Panc1 (cell line): ENCODE measurements around the gene MAP2K1. TPM values are rescaled to one million over a fixed set of nuclear protein-coding genes. Genes with fewer than 3 reads are reported as not detected.

Experiments
- ATAC-seq: fragments of 200-7000 bp; cut with Tn5 transposase; 2 replicates; pipeline ENCODE4 v1.9.1; 2020; ENCODE audit warnings: mild to moderate bottlenecking, moderate library complexity
- BruUV-seq: library from RNA; stranded (reverse); fragments of 400-500 nt; replicated peaks from 2 replicates; lab custom pipeline; 2021; lab: Mats Ljungman, UMichigan
- CTCF ChIA-PET: fragments of 300-600 bp; sonication (Branson Sonifier 250); formaldehyde crosslinking; loops from one replicate; lab custom pipeline; 2022; ENCODE audit warnings: antibody characterized with exemption; lab: Charles Lee
- POLR2A ChIA-PET: fragments of 300-600 bp; sonication (Branson Sonifier 250); formaldehyde crosslinking; loops from one replicate; lab custom pipeline; 2022; ENCODE audit warnings: antibody characterized with exemption; lab: Charles Lee
- DNase-seq: peaks from one replicate; pipeline ENCODE4 v3.0.0-alpha.2; 2010; ENCODE audit warnings: low read depth, low spot score
- H3K27ac ChIP-seq: 2 replicates; pipeline ENCODE4 v1.5.1; 2011; ENCODE audit warnings: mild to moderate bottlenecking, low read length, inconsistent platforms
- H3K27me3 ChIP-seq: fragments of 200-500 bp; sonication (Bioruptor generic); 2 replicates; pipeline ENCODE4 v1.6.0; 2014; ENCODE audit warnings: low read length, inconsistent platforms; ENCODE audit not compliant: control insufficient read depth, insufficient read depth
- H3K36me3 ChIP-seq: fragments of 200-500 bp; sonication (Bioruptor generic); 2 replicates; pipeline ENCODE4 v1.5.1; 2014; ENCODE audit warnings: inconsistent platforms, mild to moderate bottlenecking, low read length, moderate library complexity; ENCODE audit not compliant: control insufficient read depth, insufficient read depth
- H3K4me1 ChIP-seq: 2 replicates; pipeline ENCODE4 v1.5.1; 2011; ENCODE audit warnings: inconsistent platforms, mild to moderate bottlenecking, low read length, moderate library complexity; ENCODE audit not compliant: control insufficient read depth, insufficient read depth
- H3K4me3 ChIP-seq, 2 experiments: 2 replicates each; pipeline ENCODE4 v1.5.1; 2011 to 2012; ENCODE audit warnings: low read depth in 2 of 2, low read length in 2 of 2, mild to moderate bottlenecking in 2 of 2, inconsistent platforms in 1 of 2, moderate library complexity in 1 of 2
- H3K9me3 ChIP-seq: fragments of 200-500 bp; sonication (Bioruptor generic); 2 replicates; pipeline ENCODE4 v1.5.1; 2014; ENCODE audit warnings: low read depth, mild to moderate bottlenecking, inconsistent platforms, low read length, moderate library complexity; ENCODE audit not compliant: control insufficient read depth, insufficient read depth
- CTCF ChIP-seq: fragments of 450-650 bp; IDR thresholded peaks from 2 replicates; pipeline ENCODE4 v1.5.1; 2017; ENCODE audit warnings: mild to moderate bottlenecking
- POLR2AphosphoS5 ChIP-seq: IDR thresholded peaks from 2 replicates; pipeline ENCODE4 v1.6.1; 2012; ENCODE audit warnings: mild to moderate bottlenecking, low read depth, low read length, moderate library complexity
- REST ChIP-seq, 2 experiments: IDR thresholded peaks; 2 replicates each; pipeline ENCODE4 v1.6.1; 2011 to 2012; ENCODE audit warnings: low read depth in 2 of 2, control low read depth in 1 of 2, low read length in 1 of 2, mild to moderate bottlenecking in 1 of 2, moderate library complexity in 1 of 2; ENCODE audit not compliant: insufficient read depth in 1 of 2
- SIN3A ChIP-seq: IDR thresholded peaks from 2 replicates; pipeline ENCODE4 v1.6.1; 2012; ENCODE audit warnings: low read depth, mild to moderate bottlenecking, low read length, moderate library complexity, borderline replicate concordance; ENCODE audit not compliant: insufficient read depth
- TCF7L2 ChIP-seq: IDR thresholded peaks from 2 replicates; pipeline ENCODE4 v1.6.1; 2011; ENCODE audit warnings: mild to moderate bottlenecking, low read depth, low read length, inconsistent platforms
- in situ Hi-C: cut with HindIII; loops from 2 replicates; pipeline ENCODE4 v1.10.0; 2016; ENCODE audit warnings: low sequenced_read_pairs, low pct_unique_long_range_greater_than_20kb
- intact Hi-C: fragments of 100-400 bp; cut with micrococcal nuclease; formaldehyde crosslinking; loops from one replicate; pipeline ENCODE4 v1.10.0; 2022; ENCODE audit not compliant: unreplicated experiment
- total RNA-seq: library from RNA; stranded (reverse); gene quantifications from one replicate; pipeline ENCODE4 v1.2.1, GENCODE V29; 2021; ENCODE audit not compliant: unreplicated experiment

Gene MAP2K1
- total RNA-seq, 1 experiment from 2014 or later = 67.9 TPM

- DNase-seq = no peak
- H3K27me3 ChIP-seq = no peaks in the 10 kb centered on the region
- POLR2A ChIA-PET = no interaction called here
- ATAC-seq = no peak
- TF ChIP-seq REST (IDR thresholded peaks at IDR 0.05; ENCODE audit: insufficient read depth in 1 of 2, low read depth in 2 of 2, low read length in 1 of 2) = no peak
- no peak for TF ChIP-seq CTCF
- TF ChIP-seq TCF7L2 = no peak
- TF ChIP-seq SIN3A = no peak
- no peak for TF ChIP-seq POLR2AphosphoS5
- in situ Hi-C loops = no loop called here
- no peak overlapping the region for H3K27ac ChIP-seq
- no peaks in the 10 kb centered on the region for H3K4me1 ChIP-seq
- CTCF ChIA-PET = no interaction called here
- no peaks in the 10 kb centered on the region for H3K36me3 ChIP-seq
- no peak overlapping the region for H3K4me3 ChIP-seq
- no TSS peak for BruUV-seq
- no peaks in the 10 kb centered on the region for H3K9me3 ChIP-seq
- intact Hi-C loops = no loop called here
These were observed 17.4 kb downstream of the MAP2K1 start for GRCh38 chr15:66404122-66404521.

GRCh38 chr15:66404532-66404931, 17.8 kb downstream of the MAP2K1 start:
- Histone ChIP-seq H3K4me1 (no peaks in the 10 kb centered on the region), H3K36me3 (no peaks in the 10 kb centered on the region), H3K4me3 (no peak overlapping the region), H3K9me3 (no peaks in the 10 kb centered on the region), H3K27ac (no peak overlapping the region), H3K27me3 (no peaks in the 10 kb centered on the region)
- in situ Hi-C loops = no loop called here
- intact Hi-C loops = no loop called here
- no peak for TF ChIP-seq CTCF
- no peak for TF ChIP-seq TCF7L2
- TF ChIP-seq POLR2AphosphoS5 = no peak
- no peak for TF ChIP-seq REST (IDR thresholded peaks at IDR 0.05; ENCODE audit: insufficient read depth in 1 of 2, low read depth in 2 of 2, low read length in 1 of 2)
- no peak for TF ChIP-seq SIN3A
- ChIA-PET CTCF (no interaction called here), POLR2A (no interaction called here)
- ATAC-seq (no peak), DNase-seq (no peak)
- BruUV-seq = no TSS peak
